OCI-LY3 (cell line): Measurements from ENCODE around the gene SGIP1.

Experiments used
- H2AFZ ChIP-seq: fragments of 200-600, 300-600 bp; shearing (Covaris generic); 2 replicates; pipeline ENCODE4 v1.6.0; 2014; ENCODE audit warnings: antibody characterized with exemption, low read depth, low read length
- H3K27ac ChIP-seq: fragments of 200-600, 300-600 bp; sonication (generic); 2 replicates; pipeline ENCODE4 v1.5.1; 2014; ENCODE audit warnings: mild to moderate bottlenecking, low read length, moderate library complexity, mixed read lengths
- H3K27me3 ChIP-seq: fragments of 200-600, 300-600 bp; sonication (generic); 2 replicates; pipeline ENCODE4 v1.6.1; 2014; ENCODE audit warnings: low read depth, low read length, mixed read lengths
- H3K36me3 ChIP-seq: fragments of 200-600, 300-600 bp; sonication (generic); replicated peaks from 2 replicates; pipeline ENCODE3; 2014; ENCODE audit warnings: low read depth, low read length, mixed read lengths
- H3K4me1 ChIP-seq: fragments of 300-600, 200-600 bp; sonication (generic); 2 replicates; pipeline ENCODE4 v1.6.1; 2014; ENCODE audit warnings: low read length, mixed read lengths
- H3K4me2 ChIP-seq: fragments of 200-600, 300-600 bp; sonication (generic); 2 replicates; pipeline ENCODE4 v1.6.1; 2014; ENCODE audit warnings: low read length, mixed read lengths
- H3K4me3 ChIP-seq: fragments of 300-600, 200-600 bp; sonication (generic); 2 replicates; pipeline ENCODE4 v1.5.1; 2014; ENCODE audit warnings: antibody characterized with exemption, mild to moderate bottlenecking, low read length, moderate library complexity
- H3K79me2 ChIP-seq: fragments of 300-600, 200-600 bp; shearing (Covaris generic); 2 replicates; pipeline ENCODE4 v1.6.1; 2014; ENCODE audit warnings: mild to moderate bottlenecking, low read length, mixed read lengths
- H3K9ac ChIP-seq: fragments of 300-600, 200-600 bp; shearing (Covaris generic); 2 replicates; pipeline ENCODE4 v1.6.0; 2014; ENCODE audit warnings: mild to moderate bottlenecking, low read length, moderate library complexity
- H3K9me3 ChIP-seq: fragments of 200-600, 300-600 bp; shearing (Covaris generic); 2 replicates; pipeline ENCODE4 v1.6.1; 2014; ENCODE audit warnings: low read length, mixed read lengths; ENCODE audit not compliant: insufficient read depth
- H4K20me1 ChIP-seq: fragments of 200-600, 300-600 bp; sonication (generic); 2 replicates; pipeline ENCODE4 v1.6.1; 2016; ENCODE audit warnings: low read length, mixed read lengths; ENCODE audit not compliant: insufficient read depth
- EZH2phosphoT487 ChIP-seq: fragments of 200-600 bp; shearing (Covaris generic); IDR thresholded peaks from 2 replicates; pipeline ENCODE4 v1.6.1; 2018; ENCODE audit warnings: antibody characterized with exemption, mixed run types, low read depth
- TF ChIP-seq, protein P1 (sequence below): fragments of 200-600, 300-600 bp; sonication (generic); IDR thresholded peaks from 2 replicates; pipeline ENCODE4 v1.5.1; 2014; ENCODE audit warnings: antibody characterized with exemption, low read length, low read depth

Gene SGIP1

DNA sequence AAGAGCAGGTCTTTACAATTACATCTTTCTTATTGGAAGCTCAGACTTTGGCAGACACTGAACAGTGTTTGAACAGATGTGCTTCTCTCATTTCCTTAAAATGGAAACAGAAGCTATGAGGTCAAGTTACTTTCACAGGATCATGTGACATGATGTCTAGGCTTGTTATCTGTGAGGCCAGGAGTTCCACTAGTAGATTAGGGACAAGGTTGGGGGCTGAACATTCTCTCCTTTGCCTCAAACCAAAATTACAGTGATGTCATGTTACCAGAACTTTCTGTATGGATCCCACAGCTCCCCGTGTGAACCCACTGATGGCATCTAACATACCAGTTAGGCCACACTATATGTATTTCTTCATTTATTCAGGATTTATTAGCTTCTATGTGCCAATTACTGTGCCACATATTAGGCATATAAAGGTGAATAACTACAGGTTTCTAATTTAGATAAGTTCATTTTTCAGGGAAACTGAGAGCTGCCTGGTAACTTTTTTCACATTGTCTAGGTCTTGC is 224.3 kb downstream of the SGIP1 start:
- Histone ChIP-seq H3K27me3 (no peaks in the 10 kb centered on the region), H4K20me1 (no peaks in the 10 kb centered on the region), H3K4me1 (peaks cover 15% of the 10 kb centered on the region), H3K79me2 (no peaks in the 10 kb centered on the region), H3K27ac (peak overlapping the region; percentile 48), H3K9ac (no peak overlapping the region), H3K4me2 (peak overlapping the region; percentile 58), H3K9me3 (no peaks in the 10 kb centered on the region), H3K4me3 (peak overlapping the region; percentile 18; the same call in 1 of the 2 replicates), H3K36me3 (no peaks in the 10 kb centered on the region), H2AFZ (peak overlapping the region; percentile 74)
- no peak for TF ChIP-seq EZH2phosphoT487
- TF ChIP-seq, protein P1, sequence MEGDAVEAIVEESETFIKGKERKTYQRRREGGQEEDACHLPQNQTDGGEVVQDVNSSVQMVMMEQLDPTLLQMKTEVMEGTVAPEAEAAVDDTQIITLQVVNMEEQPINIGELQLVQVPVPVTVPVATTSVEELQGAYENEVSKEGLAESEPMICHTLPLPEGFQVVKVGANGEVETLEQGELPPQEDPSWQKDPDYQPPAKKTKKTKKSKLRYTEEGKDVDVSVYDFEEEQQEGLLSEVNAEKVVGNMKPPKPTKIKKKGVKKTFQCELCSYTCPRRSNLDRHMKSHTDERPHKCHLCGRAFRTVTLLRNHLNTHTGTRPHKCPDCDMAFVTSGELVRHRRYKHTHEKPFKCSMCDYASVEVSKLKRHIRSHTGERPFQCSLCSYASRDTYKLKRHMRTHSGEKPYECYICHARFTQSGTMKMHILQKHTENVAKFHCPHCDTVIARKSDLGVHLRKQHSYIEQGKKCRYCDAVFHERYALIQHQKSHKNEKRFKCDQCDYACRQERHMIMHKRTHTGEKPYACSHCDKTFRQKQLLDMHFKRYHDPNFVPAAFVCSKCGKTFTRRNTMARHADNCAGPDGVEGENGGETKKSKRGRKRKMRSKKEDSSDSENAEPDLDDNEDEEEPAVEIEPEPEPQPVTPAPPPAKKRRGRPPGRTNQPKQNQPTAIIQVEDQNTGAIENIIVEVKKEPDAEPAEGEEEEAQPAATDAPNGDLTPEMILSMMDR = no peak

DNA sequence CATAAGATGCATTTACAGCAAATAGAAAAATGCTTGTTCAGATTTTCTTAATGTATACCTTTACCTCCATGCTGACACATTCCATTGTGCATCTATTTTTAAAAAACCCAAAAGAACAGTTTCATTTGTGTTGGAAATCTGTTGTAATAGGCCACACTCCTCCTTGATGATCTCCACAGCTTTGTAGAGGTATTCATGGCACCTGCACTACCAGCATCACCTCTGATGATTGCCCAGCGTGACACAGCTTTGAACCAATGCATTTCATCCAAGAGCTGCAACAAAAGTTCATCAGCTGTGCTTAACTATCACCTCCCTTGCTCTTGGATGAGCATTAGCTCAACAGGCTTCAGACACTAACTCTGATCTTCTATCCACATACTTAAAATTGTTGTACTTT is 226.6 kb downstream of the SGIP1 start:
- Histone ChIP-seq H2AFZ (no peak overlapping the region), H4K20me1 (no peaks in the 10 kb centered on the region), H3K4me3 (no peak overlapping the region), H3K27ac (no peak overlapping the region), H3K79me2 (no peaks in the 10 kb centered on the region), H3K27me3 (no peaks in the 10 kb centered on the region), H3K4me2 (no peak overlapping the region), H3K9ac (no peak overlapping the region), H3K9me3 (no peaks in the 10 kb centered on the region), H3K36me3 (no peaks in the 10 kb centered on the region), H3K4me1 (peaks cover 15% of the 10 kb centered on the region)
- TF ChIP-seq, protein P1 = no peak
- no peak for TF ChIP-seq EZH2phosphoT487

DNA sequence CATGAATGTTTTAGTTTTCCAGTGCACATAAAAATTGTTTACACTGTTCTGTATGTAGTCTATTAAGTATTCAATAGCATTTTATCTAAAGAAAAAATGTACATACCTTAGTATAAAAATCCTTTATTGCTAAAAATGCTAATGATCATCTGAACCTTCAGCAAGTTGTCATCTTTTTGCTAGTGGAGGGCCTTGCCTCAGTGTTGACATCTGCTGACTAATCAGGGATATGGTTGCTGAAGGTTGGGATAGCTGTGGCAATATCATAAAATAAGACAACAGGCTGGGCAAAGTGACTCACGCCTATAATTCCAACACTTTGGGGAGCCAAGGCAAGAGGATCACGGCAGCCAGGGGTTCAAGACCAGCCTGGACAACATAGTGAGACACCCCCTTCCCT is 227.3 kb downstream of the SGIP1 start:
- H3K36me3 ChIP-seq = no peaks in the 10 kb centered on the region
- H3K79me2 ChIP-seq = no peaks in the 10 kb centered on the region
- no peaks in the 10 kb centered on the region for H3K27me3 ChIP-seq
- H3K27ac ChIP-seq = no peak overlapping the region
- no peak overlapping the region for H3K4me3 ChIP-seq
- no peak overlapping the region for H2AFZ ChIP-seq
- no peak overlapping the region for H3K4me2 ChIP-seq
- H4K20me1 ChIP-seq = no peaks in the 10 kb centered on the region
- H3K4me1 ChIP-seq = peaks cover 15% of the 10 kb centered on the region
- H3K9me3 ChIP-seq = no peaks in the 10 kb centered on the region
- H3K9ac ChIP-seq = no peak overlapping the region
- TF ChIP-seq EZH2phosphoT487 = no peak
- TF ChIP-seq, protein P1 = no peak

DNA sequence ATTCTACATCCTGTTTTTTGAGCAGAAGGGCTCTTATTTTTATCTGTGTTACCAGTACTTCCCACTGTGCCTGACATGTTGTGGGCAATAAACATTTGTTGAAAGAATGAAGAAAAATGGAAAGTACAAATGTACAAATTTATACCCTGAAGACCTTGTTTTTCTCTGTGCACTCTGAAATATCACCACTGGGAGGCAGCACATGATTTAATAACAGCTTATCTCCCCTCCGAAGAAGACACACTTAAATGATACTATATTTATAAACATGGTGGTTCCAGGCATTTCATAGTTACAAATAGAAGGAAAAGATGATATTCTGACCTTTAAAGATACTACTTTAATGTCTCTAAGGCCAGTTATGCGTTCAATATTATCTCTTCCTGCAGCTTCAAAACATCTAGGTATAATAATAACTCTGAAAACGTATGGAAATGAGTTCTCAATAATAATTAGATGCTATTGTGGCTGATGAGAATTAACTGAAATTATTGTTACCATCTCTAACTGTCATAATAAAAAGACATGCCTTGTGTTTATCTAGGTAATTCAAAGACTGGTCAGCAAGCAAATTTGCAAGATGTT is 231.1 kb downstream of the SGIP1 start:
- Histone ChIP-seq H3K4me3 (peak overlapping the region; percentile 12; the same call in 1 of the 2 replicates), H2AFZ (no peak overlapping the region), H3K36me3 (no peaks in the 10 kb centered on the region), H3K9me3 (no peaks in the 10 kb centered on the region), H3K4me2 (peak overlapping the region; percentile 44), H3K79me2 (no peaks in the 10 kb centered on the region), H4K20me1 (no peaks in the 10 kb centered on the region), H3K27ac (no peak overlapping the region), H3K4me1 (no peaks in the 10 kb centered on the region), H3K27me3 (no peaks in the 10 kb centered on the region), H3K9ac (no peak overlapping the region)
- TF ChIP-seq EZH2phosphoT487 = no peak
- TF ChIP-seq, protein P1 = peak; percentile 70
